Skeletal muscle cell (primary cell): ENCODE data around the gene AFG1L.
"Not testable (repeated sequence)": the region's sequence is repeated elsewhere in the genome, so short reads cannot be mapped to it uniquely, and the experiment has no call there.

Source experiments
- DNase-seq: peaks from one replicate; pipeline ENCODE4 v3.0.0-alpha.2; 2010; ENCODE audit warnings: low read depth
- H3K4me3 ChIP-seq: 2 replicates; pipeline ENCODE4 v1.5.1; 2011; ENCODE audit warnings: low read depth, mild to moderate bottlenecking, control low read depth, low read length, moderate library complexity

Gene AFG1L

DNA sequence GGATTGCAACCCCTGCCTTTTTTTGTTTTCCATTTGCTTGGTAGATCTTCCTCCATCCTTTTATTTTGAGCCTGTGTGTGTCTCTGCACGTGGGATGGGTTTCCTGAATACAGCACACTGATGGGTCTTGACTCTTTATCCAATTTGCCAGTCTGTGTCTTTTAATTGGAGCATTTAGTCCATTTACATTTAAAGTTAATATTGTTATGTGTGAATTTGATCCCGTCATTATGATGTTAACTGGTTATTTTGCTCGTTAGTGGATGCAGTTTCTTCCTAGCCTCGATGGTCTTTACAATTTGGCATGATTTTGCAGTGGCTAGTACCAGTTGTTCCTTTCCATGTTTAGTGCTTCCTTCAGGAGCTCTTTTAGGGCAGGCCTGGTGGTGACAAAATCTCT lies 94.3 kb downstream of the AFG1L start:
- not testable (repeated sequence) for DNase-seq, H3K4me3 ChIP-seq

- no peak overlapping the region for H3K4me3 ChIP-seq
- no peak for DNase-seq
Observed at GRCh38 chr6:108395297-108395696, 100.4 kb downstream of the AFG1L start.

GRCh38 chr6:108403236-108403635 lies 108.4 kb downstream of the AFG1L start:
- no peak overlapping the region for H3K4me3 ChIP-seq
- no peak for DNase-seq

DNA sequence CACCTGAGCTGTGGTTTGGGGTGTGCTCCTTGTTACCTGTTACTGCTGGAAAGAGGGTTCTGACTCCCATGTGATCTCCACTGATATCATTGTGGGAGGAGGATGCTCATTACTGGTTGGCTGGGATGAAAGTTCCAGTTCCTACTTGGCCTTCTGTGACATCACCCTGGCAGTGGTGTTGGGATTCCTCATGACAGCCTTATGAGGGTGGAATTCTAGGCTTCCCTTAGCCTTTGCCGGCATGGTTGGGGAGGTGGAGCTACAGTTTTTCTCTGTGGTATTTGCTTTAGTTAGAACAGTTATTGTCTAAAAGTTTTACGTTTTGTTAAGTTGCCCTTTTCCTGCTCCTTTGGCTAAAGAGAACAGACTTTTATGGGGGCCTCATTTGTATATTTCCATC lies 112.1 kb downstream of the AFG1L start:
- H3K4me3 ChIP-seq: no peak overlapping the region
- no peak for DNase-seq

GRCh38 chr6:108407904-108408827 lies 113.3 kb downstream of the AFG1L start:
- DNase-seq: no peak

GRCh38 chr6:108408861-108409260 lies 114.0 kb downstream of the AFG1L start:
- no peak overlapping the region for H3K4me3 ChIP-seq
- no peak for DNase-seq

More at GRCh38 chr6:108407904-108408827, 113.3 kb downstream of the AFG1L start:
- H3K4me3 ChIP-seq: no peak overlapping the region

DNA sequence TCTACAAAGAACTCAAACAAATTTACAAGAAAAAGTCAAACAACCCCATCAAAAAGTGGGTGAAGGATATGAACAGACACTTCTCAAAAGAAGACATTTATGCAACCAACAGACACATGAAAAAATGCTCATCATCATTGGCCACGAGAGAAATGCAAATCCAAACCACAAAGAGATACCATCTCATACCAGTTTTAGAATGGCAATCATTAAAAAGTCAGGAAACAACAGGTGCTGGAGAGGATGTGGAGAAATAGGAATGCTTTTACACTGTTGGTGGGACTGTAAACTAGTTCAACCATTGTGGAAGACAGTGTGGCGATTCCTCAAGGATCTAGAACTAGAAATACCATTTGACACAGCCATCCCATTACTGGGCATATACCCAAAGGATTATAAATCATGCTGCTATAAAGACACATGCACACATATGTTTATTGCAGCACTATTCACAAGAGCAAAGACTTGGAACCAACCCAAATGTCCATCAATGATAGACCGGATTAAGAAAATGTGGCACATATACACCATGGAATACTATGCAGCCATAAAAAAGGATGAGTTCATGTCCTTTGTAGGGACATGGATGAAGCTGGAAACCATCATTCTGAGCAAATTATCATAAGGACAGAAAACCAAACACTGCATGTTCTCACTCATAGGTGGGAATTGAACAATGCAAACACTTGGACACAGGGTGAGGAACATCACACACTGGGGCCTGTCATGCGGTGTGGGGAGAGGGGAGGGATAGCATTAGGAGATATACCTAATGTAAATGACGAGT lies 121.4 kb downstream of the AFG1L start:
- H3K4me3 ChIP-seq, DNase-seq: not testable (repeated sequence)

GRCh38 chr6:108417027-108417426 lies 122.2 kb downstream of the AFG1L start:
- DNase-seq: no peak
- no peak overlapping the region for H3K4me3 ChIP-seq

DNA sequence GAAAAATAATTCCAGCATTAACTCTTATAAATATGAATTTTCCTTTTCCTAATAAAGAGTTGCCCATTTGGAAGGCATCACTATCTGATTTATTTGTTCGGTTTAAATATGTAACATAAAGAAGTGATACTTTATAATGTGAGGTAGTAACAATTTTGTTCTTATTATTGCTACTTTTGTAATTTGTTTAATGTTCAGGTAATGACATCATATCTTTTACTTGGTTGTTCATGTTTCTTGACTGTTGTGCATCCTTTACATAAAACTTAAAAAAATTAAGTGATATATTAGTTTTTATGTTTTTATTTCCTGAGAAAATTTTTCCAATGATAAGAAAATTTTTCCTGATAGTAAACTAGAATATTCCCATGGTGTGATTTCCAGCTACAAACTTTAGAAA lies 124.6 kb downstream of the AFG1L start:
- DNase-seq: no peak
- H3K4me3 ChIP-seq: no peak overlapping the region

DNA sequence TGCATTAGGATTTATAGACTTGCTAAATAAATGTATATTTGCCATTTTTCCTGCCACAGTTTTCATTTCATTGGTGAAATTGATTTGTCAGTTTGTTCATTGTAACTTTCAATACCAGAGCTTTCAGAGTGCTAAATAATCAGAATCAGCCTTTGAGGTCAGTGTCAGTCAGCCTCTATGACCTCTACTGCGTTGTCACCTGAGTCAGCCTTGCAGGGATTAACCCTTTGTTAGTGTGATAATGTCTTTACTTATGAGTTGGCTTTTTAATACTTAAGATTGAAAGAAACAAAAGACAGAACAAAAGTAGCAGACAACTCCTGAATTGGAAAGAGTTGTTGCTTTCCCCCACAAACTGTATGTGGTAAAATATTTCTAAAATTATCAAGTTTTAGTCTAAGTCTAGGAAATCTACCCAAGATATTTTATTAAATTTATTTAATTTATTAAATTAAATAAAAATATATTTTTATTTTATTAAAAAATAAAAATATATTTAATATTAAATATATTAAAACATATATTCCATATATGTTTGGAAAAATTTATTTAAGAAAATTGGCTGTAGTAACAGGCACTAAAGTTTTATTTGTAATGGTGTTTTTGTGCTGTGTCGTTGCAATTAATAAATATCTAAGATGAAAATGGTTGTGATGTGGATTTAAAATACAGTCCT lies 125.2 kb downstream of the AFG1L start:
- no peak for DNase-seq
- no peak overlapping the region for H3K4me3 ChIP-seq

DNA sequence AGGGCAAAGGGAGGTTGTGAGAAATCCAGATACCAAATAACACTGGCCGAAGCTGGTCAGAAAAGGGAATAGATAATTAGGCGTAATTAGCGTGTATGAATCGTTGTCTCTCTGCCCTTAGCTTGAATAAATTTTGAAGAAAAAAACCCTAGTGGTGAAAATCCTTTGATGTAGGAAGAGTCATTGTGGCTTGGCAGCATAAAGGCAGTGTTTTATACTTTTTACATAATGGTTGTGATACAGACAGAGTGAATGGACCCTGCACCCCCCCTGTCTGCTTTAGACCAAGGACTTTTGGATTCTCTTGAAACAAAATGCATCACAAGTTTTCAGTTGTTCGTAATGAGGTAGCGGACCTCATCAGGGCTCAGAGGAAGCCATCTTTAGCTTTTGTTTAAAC lies 126.5 kb downstream of the AFG1L start:
- no peak for DNase-seq
- no peak overlapping the region for H3K4me3 ChIP-seq

- no peak overlapping the region for H3K4me3 ChIP-seq
- no peak for DNase-seq
Observed at GRCh38 chr6:108423982-108424705, 129.3 kb downstream of the AFG1L start.

- H3K4me3 ChIP-seq: no peak overlapping the region
- no peak for DNase-seq
Observed at GRCh38 chr6:108425428-108425827, 130.6 kb downstream of the AFG1L start.

GRCh38 chr6:108432143-108432542 lies 137.3 kb downstream of the AFG1L start:
- H3K4me3 ChIP-seq: no peak overlapping the region
- DNase-seq: no peak

GRCh38 chr6:108432792-108433191 lies 137.9 kb downstream of the AFG1L start:
- DNase-seq: no peak
- no peak overlapping the region for H3K4me3 ChIP-seq

DNA sequence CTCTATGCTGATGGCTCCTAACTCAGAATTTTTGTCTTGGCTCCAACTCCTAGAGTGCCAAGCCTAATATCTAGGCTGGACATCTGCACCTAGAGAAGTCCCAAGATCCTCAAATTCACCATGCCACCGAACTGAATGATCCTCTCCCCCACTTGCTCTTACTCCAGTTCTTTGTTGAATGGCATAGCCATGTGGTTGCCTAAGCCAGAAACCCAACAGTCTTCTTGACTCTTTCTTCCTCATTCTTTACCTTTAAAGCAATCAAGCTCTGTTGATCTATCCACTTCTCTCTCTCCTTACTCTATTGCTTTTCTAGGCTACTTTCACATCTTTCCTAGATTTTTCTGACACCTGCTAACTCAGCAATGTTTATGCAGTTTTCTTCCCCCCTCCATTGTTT lies 139.4 kb downstream of the AFG1L start:
- DNase-seq: no peak
- no peak overlapping the region for H3K4me3 ChIP-seq

DNA sequence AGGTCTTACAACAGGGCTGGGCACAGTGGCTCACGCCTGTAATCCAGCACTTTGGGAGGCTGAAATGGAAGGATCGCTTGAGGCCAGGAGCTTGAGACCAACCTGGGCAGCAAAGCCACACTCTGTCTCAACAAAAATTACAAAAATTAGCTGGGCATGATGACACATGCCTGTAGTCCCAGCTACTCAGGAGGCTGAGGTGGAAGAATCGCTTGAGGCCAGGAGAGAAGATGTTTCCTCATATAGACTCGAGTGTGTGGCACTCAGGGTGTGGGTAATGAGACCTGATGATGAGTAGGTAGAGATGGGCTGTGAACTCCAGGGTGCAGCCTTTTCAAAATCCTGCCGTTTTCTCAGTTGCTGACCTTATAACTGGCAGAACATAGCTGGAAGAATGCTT lies 140.5 kb downstream of the AFG1L start:
- DNase-seq: no peak
- no peak overlapping the region for H3K4me3 ChIP-seq

DNA sequence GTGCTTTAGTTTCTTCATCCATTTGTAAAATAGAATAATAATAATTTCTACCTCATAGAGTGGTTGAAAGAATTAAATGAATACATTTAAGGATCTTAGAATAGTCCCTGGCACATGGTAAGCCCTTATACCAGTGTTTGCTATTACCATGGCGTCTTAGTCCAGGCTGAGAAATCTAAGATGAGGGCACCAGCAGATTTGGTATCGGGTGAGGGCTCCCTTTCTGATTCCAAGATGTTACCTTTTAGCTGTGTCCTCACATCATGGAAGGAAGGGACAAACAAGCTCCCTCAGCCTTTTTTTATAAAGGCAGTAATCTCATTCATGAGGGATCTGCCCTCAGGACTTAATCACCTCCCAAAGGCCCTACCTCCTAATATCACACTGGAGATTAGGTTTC lies 141.9 kb downstream of the AFG1L start:
- no peak for DNase-seq
- no peak overlapping the region for H3K4me3 ChIP-seq

GRCh38 chr6:108437821-108438220 lies 143.0 kb downstream of the AFG1L start:
- DNase-seq: no peak
- H3K4me3 ChIP-seq: no peak overlapping the region
